ELF-1 (cell line): Measurements from ENCODE around the gene EGR1.
"Not testable (repeated sequence)": the region's sequence is repeated elsewhere in the genome, so short reads cannot be mapped to it uniquely, and the experiment has no call there.

Experiments used
- DNase-seq: peaks from one replicate; pipeline ENCODE4 v3.0.0-alpha.2; 2016; ENCODE audit warnings: low read depth, low spot score

The EGR1 gene

GRCh38 chr5:138469540-138470321 is 4.5 kb downstream of the EGR1 start:
- DNase-seq: peak; percentile 74

- no peak for DNase-seq
These were observed 5.2 kb downstream of the EGR1 start for GRCh38 chr5:138470322-138471051.

GRCh38 chr5:138471052-138471361 is 5.7 kb downstream of the EGR1 start:
- DNase-seq: no peak

- no peak for DNase-seq
These were observed 7.1 kb downstream of the EGR1 start for GRCh38 chr5:138472353-138472752.

GRCh38 chr5:138473151-138473550 is 7.9 kb downstream of the EGR1 start:
- DNase-seq: not testable (repeated sequence)

- no peak for DNase-seq
These were observed 11.6 kb downstream of the EGR1 start for GRCh38 chr5:138476918-138477317.

- no peak for DNase-seq
These were observed 17.4 kb downstream of the EGR1 start for GRCh38 chr5:138482638-138483037.

GRCh38 chr5:138488481-138488945 is 23.2 kb downstream of the EGR1 start:
- DNase-seq: no peak

GRCh38 chr5:138489683-138490061 is 24.4 kb downstream of the EGR1 start:
- DNase-seq: no peak

GRCh38 chr5:138490648-138491283 is 25.5 kb downstream of the EGR1 start:
- no peak for DNase-seq

GRCh38 chr5:138491284-138491648 is 26.0 kb downstream of the EGR1 start:
- DNase-seq: peak; percentile 20

GRCh38 chr5:138491669-138492559 is 26.6 kb downstream of the EGR1 start:
- peak; percentile 82 for DNase-seq

GRCh38 chr5:138492560-138493045 is 27.3 kb downstream of the EGR1 start:
- no peak for DNase-seq

- DNase-seq: no peak
These were observed 30.1 kb downstream of the EGR1 start for GRCh38 chr5:138495351-138495750.

GRCh38 chr5:138498376-138498775 is 33.1 kb downstream of the EGR1 start:
- DNase-seq: no peak

GRCh38 chr5:138502121-138502520 is 36.8 kb downstream of the EGR1 start:
- DNase-seq: no peak

GRCh38 chr5:138502521-138502920 is 37.2 kb downstream of the EGR1 start:
- DNase-seq: no peak

GRCh38 chr5:138503487-138504270 is 38.4 kb downstream of the EGR1 start:
- DNase-seq: peak; percentile 63

GRCh38 chr5:138504799-138505198 is 39.5 kb downstream of the EGR1 start:
- no peak for DNase-seq

- DNase-seq: no peak
These were observed 41.4 kb downstream of the EGR1 start for GRCh38 chr5:138506370-138507306.
